CD4-positive, CD25-positive, alpha-beta regulatory T cell (primary cell): ENCODE data around the gene DDX52. TPM values are rescaled to one million over a fixed set of nuclear protein-coding genes. Genes with fewer than 3 reads are reported as not detected.

ENCODE experiments used
- ATAC-seq, 2 donors: fragments of 150-1000 bp; cut with Tn5 transposase; one replicate each; pipeline ENCODE4 v1.10.0; 2021; ENCODE audit warnings: low read depth in 2 of 2, moderate number of reproducible peaks in 2 of 2, moderate library complexity in 1 of 2
- DNase-seq, 3 donors: peaks; one replicate each; pipeline versions ENCODE4 v3.0.0 to v3.0.0-alpha.2; 2012 to 2022; ENCODE audit warnings: mixed read lengths in 1 of 3
- H3K27ac ChIP-seq: one replicate; pipeline ENCODE4 v1.7.0; 2013; ENCODE audit warnings: mild to moderate bottlenecking, low read length; ENCODE audit not compliant: insufficient read depth, poor library complexity, severe bottlenecking
- H3K27me3 ChIP-seq: one replicate; pipeline ENCODE4 v1.7.0; 2013; ENCODE audit warnings: low read length; ENCODE audit not compliant: control insufficient read depth, insufficient read depth
- H3K36me3 ChIP-seq: one replicate; pipeline ENCODE4 v1.7.0; 2013; ENCODE audit warnings: mild to moderate bottlenecking, low read length, moderate library complexity; ENCODE audit not compliant: control insufficient read depth, insufficient read depth
- H3K4me1 ChIP-seq: 2 replicates; pipeline ENCODE4 v1.7.0; 2013; ENCODE audit warnings: mild to moderate bottlenecking, low read length; ENCODE audit not compliant: insufficient read depth, control insufficient read depth, poor library complexity, severe bottlenecking
- H3K4me3 ChIP-seq: one replicate; pipeline ENCODE4 v1.7.0; 2013; ENCODE audit warnings: low read depth, mild to moderate bottlenecking, low read length, moderate library complexity
- H3K9me3 ChIP-seq, 2 experiments: 1 replicate in 1 of 2; 2 replicates in 1 of 2; pipeline ENCODE4 v1.7.0; 2013; ENCODE audit warnings: low read length in 2 of 2, mild to moderate bottlenecking in 1 of 2, moderate library complexity in 1 of 2; ENCODE audit not compliant: control insufficient read depth in 2 of 2
- H3K27ac Mint-ChIP-seq, 3 donors: one replicate each; pipeline ENCODE4 v1.8.0; 2020 to 2022; ENCODE audit warnings: mild to moderate bottlenecking in 3 of 3, mixed read lengths in 3 of 3, moderate library complexity in 2 of 3
- H3K27me3 Mint-ChIP-seq: one replicate; pipeline ENCODE4 v1.8.0; 2022; ENCODE audit warnings: mild to moderate bottlenecking, mixed read lengths
- H3K36me3 Mint-ChIP-seq: one replicate; pipeline ENCODE4 v1.8.0; 2020; ENCODE audit warnings: mixed read lengths
- H3K4me1 Mint-ChIP-seq, 4 donors: one replicate each; pipeline ENCODE4 v1.8.0; 2020 to 2022; ENCODE audit warnings: mixed read lengths in 4 of 4, mild to moderate bottlenecking in 1 of 4
- H3K4me3 Mint-ChIP-seq, 4 donors: one replicate each; pipeline ENCODE4 v1.8.0; 2020 to 2022; ENCODE audit warnings: mild to moderate bottlenecking in 4 of 4, mixed read lengths in 4 of 4, moderate library complexity in 3 of 4
- H3K9me3 Mint-ChIP-seq, 7 donors: one replicate each; pipeline ENCODE4 v1.8.0; 2020 to 2022; ENCODE audit warnings: mixed read lengths in 7 of 7, mild to moderate bottlenecking in 3 of 7, moderate library complexity in 2 of 7
- polyA plus RNA-seq, 4 donors: library from polyadenylated mRNA; unstranded; fragments of 300-500 nt; fragmentation: Illumina TruSeq; gene quantifications; one replicate each; pipeline ENCODE4 v1.2.3, GENCODE V29; 2021
- total RNA-seq: library from RNA; stranded (reverse); gene quantifications from one replicate; pipeline ENCODE4 v1.2.3, GENCODE V29; 2022

Gene DDX52
- total and polyA plus RNA-seq, 5 donors from 2014 or later, result 13.8 to 33.3 (median 16.4) TPM

- peak in 1 of 2 donors; percentile 44 for ATAC-seq
These were observed 72.6 kb downstream of the DDX52 start for GRCh38 chr17:37570527-37571093.

GRCh38 chr17:37568350-37569053 is 74.7 kb downstream of the DDX52 start:
- H3K4me1 ChIP-seq, result no peaks in the 10 kb centered on the region
- no peak for ATAC-seq
- Mint-ChIP-seq H3K4me3 (no peak overlapping the region), H3K27ac (peak overlapping the region in 2 of 3 donors; percentile 50 to 81), H3K27me3 (no peaks in the 10 kb centered on the region), H3K4me1 (peaks cover 4 to 23% (median 18%) of the 10 kb centered on the region in 4 donors), H3K9me3 (peaks cover 0 to 2% (median 0%) of the 10 kb centered on the region in 7 donors), H3K36me3 (peaks cover 38% of the 10 kb centered on the region)
- H3K27me3 ChIP-seq, result no peaks in the 10 kb centered on the region
- no peak overlapping the region for H3K27ac ChIP-seq
- no peak overlapping the region for H3K4me3 ChIP-seq
- DNase-seq, result no peak
- peaks cover 76% of the 10 kb centered on the region for H3K36me3 ChIP-seq
- no peaks in the 10 kb centered on the region for H3K9me3 ChIP-seq

More at GRCh38 chr17:37570527-37571093, 72.6 kb downstream of the DDX52 start:
- Mint-ChIP-seq H3K36me3 (peaks cover 41% of the 10 kb centered on the region), H3K4me3 (no peak overlapping the region), H3K27ac (no peak overlapping the region), H3K9me3 (peaks cover 0 to 9% (median 1%) of the 10 kb centered on the region in 7 donors), H3K27me3 (no peaks in the 10 kb centered on the region), H3K4me1 (peaks cover 13 to 25% (median 22%) of the 10 kb centered on the region in 4 donors)
- H3K9me3 ChIP-seq, result no peaks in the 10 kb centered on the region
- no peaks in the 10 kb centered on the region for H3K4me1 ChIP-seq
- no peak overlapping the region for H3K27ac ChIP-seq
- H3K4me3 ChIP-seq, result no peak overlapping the region
- H3K36me3 ChIP-seq, result peaks cover 87% of the 10 kb centered on the region
- no peaks in the 10 kb centered on the region for H3K27me3 ChIP-seq
- DNase-seq, result peak in 1 of 3 donors; percentile 42

GRCh38 chr17:37567538-37567937 is 75.7 kb downstream of the DDX52 start:
- Histone ChIP-seq H3K9me3 (no peaks in the 10 kb centered on the region), H3K27me3 (no peaks in the 10 kb centered on the region), H3K27ac (no peak overlapping the region), H3K4me3 (no peak overlapping the region), H3K36me3 (peaks cover 72% of the 10 kb centered on the region), H3K4me1 (no peaks in the 10 kb centered on the region)
- ATAC-seq (no peak), DNase-seq (no peak)
- peaks cover 38% of the 10 kb centered on the region for H3K36me3 Mint-ChIP-seq
- no peaks in the 10 kb centered on the region for H3K27me3 Mint-ChIP-seq
- peaks cover 3 to 20% (median 14%) of the 10 kb centered on the region in 4 donors for H3K4me1 Mint-ChIP-seq
- no peaks in the 10 kb centered on the region for H3K9me3 Mint-ChIP-seq
- H3K4me3 Mint-ChIP-seq, result no peak overlapping the region
- no peak overlapping the region for H3K27ac Mint-ChIP-seq

GRCh38 chr17:37567137-37567536 is 76.1 kb downstream of the DDX52 start:
- H3K9me3 Mint-ChIP-seq, result no peaks in the 10 kb centered on the region
- H3K36me3 ChIP-seq, result peaks cover 72% of the 10 kb centered on the region
- H3K27me3 Mint-ChIP-seq, result no peaks in the 10 kb centered on the region
- no peak overlapping the region for H3K27ac Mint-ChIP-seq
- no peak overlapping the region for H3K27ac ChIP-seq
- H3K36me3 Mint-ChIP-seq, result peaks cover 42% of the 10 kb centered on the region
- no peak overlapping the region for H3K4me3 Mint-ChIP-seq
- ATAC-seq (no peak), DNase-seq (no peak)
- no peaks in the 10 kb centered on the region for H3K9me3 ChIP-seq
- H3K27me3 ChIP-seq, result no peaks in the 10 kb centered on the region
- peaks cover 5 to 22% (median 13%) of the 10 kb centered on the region in 4 donors for H3K4me1 Mint-ChIP-seq
- no peaks in the 10 kb centered on the region for H3K4me1 ChIP-seq
- H3K4me3 ChIP-seq, result no peak overlapping the region

GRCh38 chr17:37564252-37564651 is 79.0 kb downstream of the DDX52 start:
- Mint-ChIP-seq H3K27me3 (no peaks in the 10 kb centered on the region), H3K27ac (peak overlapping the region in 2 of 3 donors; percentile 63 to 67), H3K36me3 (peaks cover 39% of the 10 kb centered on the region), H3K4me3 (no peak overlapping the region), H3K4me1 (peaks cover 5 to 19% (median 11%) of the 10 kb centered on the region in 4 donors), H3K9me3 (no peaks in the 10 kb centered on the region)
- Histone ChIP-seq H3K9me3 (no peaks in the 10 kb centered on the region), H3K27me3 (no peaks in the 10 kb centered on the region), H3K27ac (no peak overlapping the region), H3K4me3 (no peak overlapping the region), H3K4me1 (no peaks in the 10 kb centered on the region), H3K36me3 (peaks cover 75% of the 10 kb centered on the region)
- DNase-seq (no peak), ATAC-seq (no peak)

- no peak overlapping the region for H3K27ac ChIP-seq
- H3K27me3 ChIP-seq, result no peaks in the 10 kb centered on the region
- H3K9me3 ChIP-seq, result no peaks in the 10 kb centered on the region
- H3K4me1 ChIP-seq, result no peaks in the 10 kb centered on the region
- no peak overlapping the region for H3K4me3 ChIP-seq
- Mint-ChIP-seq H3K4me3 (no peak overlapping the region), H3K27me3 (no peaks in the 10 kb centered on the region), H3K27ac (peak overlapping the region in 1 of 3 donors; percentile 12), H3K36me3 (peaks cover 43% of the 10 kb centered on the region), H3K9me3 (no peaks in the 10 kb centered on the region), H3K4me1 (peaks cover 6 to 28% (median 13%) of the 10 kb centered on the region in 4 donors)
- DNase-seq, result no peak
- no peak for ATAC-seq
- H3K36me3 ChIP-seq, result peaks cover 74% of the 10 kb centered on the region
These were observed 81.1 kb downstream of the DDX52 start for GRCh38 chr17:37562016-37562745.
